Raji (cell line): ENCODE results near the gene TAS2R42.
A peak's percentile ranks its signal among the peaks of the same experiment; 100 is the strongest.

Experiments
- POLR2A ChIP-seq: IDR thresholded peaks from 2 replicates; pipeline ENCODE4 v1.6.1; 2011; ENCODE audit warnings: low read depth, low read length, control low read depth; ENCODE audit not compliant: insufficient read depth

Gene TAS2R42, protein sequence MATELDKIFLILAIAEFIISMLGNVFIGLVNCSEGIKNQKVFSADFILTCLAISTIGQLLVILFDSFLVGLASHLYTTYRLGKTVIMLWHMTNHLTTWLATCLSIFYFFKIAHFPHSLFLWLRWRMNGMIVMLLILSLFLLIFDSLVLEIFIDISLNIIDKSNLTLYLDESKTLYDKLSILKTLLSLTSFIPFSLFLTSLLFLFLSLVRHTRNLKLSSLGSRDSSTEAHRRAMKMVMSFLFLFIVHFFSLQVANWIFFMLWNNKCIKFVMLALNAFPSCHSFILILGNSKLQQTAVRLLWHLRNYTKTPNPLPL

DNA sequence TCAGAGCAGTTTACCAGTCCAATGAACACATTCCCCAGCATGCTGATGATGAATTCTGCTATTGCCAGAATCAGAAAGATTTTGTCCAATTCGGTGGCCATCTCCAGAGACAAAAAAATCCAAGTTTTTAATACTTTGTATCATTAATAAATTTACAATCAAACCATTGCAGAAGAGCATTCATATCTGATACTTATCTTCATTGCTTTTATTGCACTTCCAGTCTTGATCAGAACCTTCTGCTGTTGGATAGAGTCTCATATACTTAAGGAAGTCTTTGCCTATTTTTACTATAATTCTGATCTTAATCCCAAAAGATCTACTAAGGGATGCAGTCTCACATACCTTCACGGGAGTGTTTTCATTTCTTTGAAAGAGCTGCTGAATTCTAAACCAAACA, at the start of gene TAS2R42:
Gene TAS2R42, minus strand, starts transcription at position 101 of the 400 bp plus-strand sequence. Its CDS starts 0 bp downstream, at position 101.
- TF ChIP-seq POLR2A = no peak

GRCh38 chr12:11233532-11233931, 46.8 kb upstream of the TAS2R42 start:
- TF ChIP-seq POLR2A = no peak

DNA sequence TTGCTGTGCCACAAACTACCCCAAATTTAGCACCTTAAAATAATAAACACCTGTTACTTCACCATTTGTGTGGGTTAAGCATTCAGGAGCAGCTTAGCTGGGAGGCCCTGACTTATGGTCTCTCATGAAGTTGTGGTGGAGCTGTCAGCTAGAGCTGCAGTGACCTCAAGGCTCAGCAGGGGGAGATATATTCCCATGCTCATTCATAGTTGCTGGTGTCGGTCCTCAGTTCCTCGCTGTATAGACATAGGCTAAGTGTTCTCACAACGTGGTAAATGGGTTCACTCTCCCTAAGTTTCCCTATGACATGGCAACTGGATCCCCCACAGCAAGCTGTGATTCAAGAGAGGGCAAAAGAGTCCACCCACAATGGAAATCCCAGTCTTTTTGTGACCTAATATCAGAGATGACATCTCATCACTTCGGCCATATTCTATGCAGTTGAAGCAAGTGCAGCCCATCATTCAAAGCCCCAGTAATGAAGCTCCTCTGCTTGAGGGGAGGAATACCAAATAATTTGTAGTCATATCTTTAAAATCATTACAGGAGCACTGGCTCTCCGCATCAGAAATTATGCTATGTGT, 41.7 kb upstream of the TAS2R42 start:
- TF ChIP-seq POLR2A = no peak

GRCh38 chr12:11227373-11227772, 40.6 kb upstream of the TAS2R42 start:
- TF ChIP-seq POLR2A = no peak

DNA sequence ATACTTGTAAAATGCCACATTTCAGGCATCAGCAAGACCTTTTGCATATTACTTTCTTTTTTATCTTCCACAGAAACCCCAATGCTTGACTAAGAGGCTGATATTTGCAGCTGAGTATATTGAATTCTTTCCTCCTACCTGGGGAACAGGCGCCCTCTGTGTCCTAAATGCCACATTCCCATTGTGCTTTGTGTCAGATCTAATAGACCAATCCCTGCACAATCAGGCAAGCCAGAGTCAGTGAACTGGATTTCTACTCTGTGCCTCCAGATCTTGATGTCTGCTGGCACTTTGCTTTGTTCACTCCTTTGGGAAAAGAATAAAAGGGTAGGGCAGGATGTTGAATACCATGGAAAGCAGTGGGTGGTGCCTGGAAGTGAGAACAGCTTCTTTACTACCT, 22.4 kb upstream of the TAS2R42 start:
- TF ChIP-seq POLR2A = no peak

GRCh38 chr12:11204173-11204572, 17.4 kb upstream of the TAS2R42 start:
- TF ChIP-seq POLR2A = no peak

DNA sequence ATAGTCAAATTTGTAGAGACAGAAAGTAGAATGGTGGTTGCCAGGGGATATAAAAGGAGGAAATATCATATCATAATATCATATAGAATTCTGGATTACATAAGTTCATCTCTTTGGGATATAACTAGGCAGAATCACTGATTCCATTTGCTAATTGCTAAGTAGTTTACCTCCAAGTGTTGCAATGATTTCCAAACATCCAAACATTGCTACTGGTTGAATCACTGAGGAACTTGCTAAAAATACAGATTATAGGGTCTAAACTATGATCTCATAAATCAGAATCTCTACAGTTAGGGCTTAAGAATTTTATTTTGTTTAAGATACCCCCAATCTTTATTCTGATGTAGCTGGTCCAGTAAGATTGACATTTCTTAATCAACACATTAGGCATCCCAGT, 16.1 kb upstream of the TAS2R42 start:
- no peak for TF ChIP-seq POLR2A

GRCh38 chr12:11183011-11183410, 3.7 kb downstream of the TAS2R42 start:
- TF ChIP-seq POLR2A = no peak

DNA sequence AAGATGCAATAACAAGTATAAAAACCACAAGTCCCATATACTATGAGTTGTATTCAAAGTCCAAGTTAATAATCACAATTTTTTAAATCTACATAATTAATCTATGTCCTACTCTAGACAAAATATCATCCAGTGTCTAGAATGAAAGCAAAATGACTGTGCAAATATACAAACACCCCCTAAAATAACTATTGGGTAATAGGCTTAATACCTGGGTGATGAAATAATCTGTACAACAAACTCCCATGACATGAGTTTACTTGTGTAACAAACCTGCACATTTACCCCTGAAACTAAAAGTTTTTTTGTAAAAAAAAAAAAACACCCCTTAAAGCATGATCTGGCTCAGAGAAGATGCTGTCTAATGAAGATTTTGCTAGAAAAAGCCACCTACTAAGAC, 4.2 kb downstream of the TAS2R42 start:
- TF ChIP-seq POLR2A = no peak

DNA sequence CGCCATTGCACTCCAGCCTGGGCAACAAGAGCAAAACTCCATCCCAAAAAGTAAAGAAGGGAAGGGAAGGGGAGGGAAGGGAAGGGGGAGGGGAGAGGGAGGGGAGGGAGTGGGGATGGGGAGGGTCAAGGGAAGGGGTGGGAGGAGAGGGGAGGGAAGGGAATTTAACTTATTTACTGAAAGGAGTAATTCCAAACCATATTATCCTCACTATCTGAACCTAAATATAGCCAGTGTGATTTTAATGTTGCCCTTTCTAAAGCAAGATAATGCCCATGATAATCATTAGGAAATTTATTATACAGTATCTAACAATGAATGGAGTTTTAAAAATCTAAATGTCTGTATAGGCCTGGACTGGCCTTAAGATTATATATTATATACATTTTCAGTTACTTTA, 8.5 kb downstream of the TAS2R42 start:
- TF ChIP-seq POLR2A = no peak

GRCh38 chr12:11174022-11174421, 12.7 kb downstream of the TAS2R42 start:
- TF ChIP-seq POLR2A = no peak

GRCh38 chr12:11171969-11172675, 14.6 kb downstream of the TAS2R42 start:
- no peak for TF ChIP-seq POLR2A

- TF ChIP-seq POLR2A = peak; percentile 86
Measured at GRCh38 chr12:11171145-11171968, 15.4 kb downstream of the TAS2R42 start, which contains the start of gene SMIM10L1. TSS of gene SMIM10L1 (plus strand) at chr12:11171194. CDS start at chr12:11171357, 163 bp downstream.

DNA sequence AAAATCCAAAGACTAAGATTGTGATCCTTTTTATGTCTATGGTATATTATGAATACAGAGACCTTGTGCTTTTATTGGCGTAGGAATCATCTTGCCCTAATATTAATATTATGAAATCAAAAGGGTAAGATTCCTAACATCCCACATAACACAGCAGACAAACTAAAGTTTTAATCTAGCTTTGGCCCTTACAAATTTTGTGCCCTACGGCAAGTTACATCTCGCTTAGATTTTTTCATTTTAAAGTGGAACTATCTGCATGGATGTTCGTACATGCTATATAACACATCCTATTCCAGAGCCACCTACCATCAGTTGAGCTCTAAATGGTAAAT, 16.0 kb downstream of the TAS2R42 start:
- no peak for TF ChIP-seq POLR2A

GRCh38 chr12:11166300-11166699, 20.4 kb downstream of the TAS2R42 start:
- no peak for TF ChIP-seq POLR2A

- no peak for TF ChIP-seq POLR2A
Measured at GRCh38 chr12:11164384-11164783, 22.4 kb downstream of the TAS2R42 start.

DNA sequence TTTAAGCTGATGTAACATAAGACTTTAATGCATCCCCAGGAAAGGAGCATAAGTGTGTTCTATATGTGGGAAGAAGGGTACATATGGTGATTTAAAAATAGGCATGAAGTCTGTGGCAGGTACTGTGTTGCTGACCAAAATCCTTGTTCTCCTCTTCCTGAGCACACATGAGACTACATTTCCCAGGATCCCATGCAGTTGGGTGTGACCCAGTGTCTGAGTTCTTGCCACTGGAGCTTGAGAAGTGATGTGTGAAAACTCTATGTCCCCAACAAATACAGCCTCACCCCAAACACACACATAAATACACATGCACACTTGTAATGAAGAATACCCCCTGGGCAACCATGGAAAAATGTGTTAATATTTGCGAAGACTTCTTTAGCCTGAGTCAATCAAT, 24.2 kb downstream of the TAS2R42 start:
- TF ChIP-seq POLR2A = no peak
